HepG2 (cell line): ENCODE results near the gene SLC29A3. TPM values are rescaled to one million over a fixed set of nuclear protein-coding genes. Genes with fewer than 3 reads are reported as not detected.

Source experiments
- ATAC-seq: fragments of 200-7000 bp; cut with Tn5 transposase; 3 replicates; pipeline ENCODE4 v1.9.1; 2020; ENCODE audit warnings: mild to moderate bottlenecking, moderate library complexity
- BruUV-seq: library from RNA; stranded (reverse); fragments of 400-500 nt; replicated peaks from 2 replicates; lab custom pipeline; 2021; lab: Mats Ljungman, UMichigan
- CTCF ChIA-PET: fragments of 300-600 bp; formaldehyde crosslinking; extraction: SDS; loops from one replicate; lab custom pipeline; 2021; ENCODE audit warnings: low total read pairs, inconsistent platforms, low intra/inter-chr PET ratio; lab: Yijun Ruan, JAX
- POLR2A ChIA-PET: fragments of 350-600 bp; sonication (Branson Sonifier 250); formaldehyde crosslinking; loops from one replicate; lab custom pipeline; 2020; ENCODE audit warnings: antibody characterized with exemption, inconsistent platforms; lab: Yijun Ruan, JAX
- DNase-seq: peaks from one replicate; pipeline ENCODE4 v3.0.0-alpha.2; 2015; ENCODE audit warnings: low spot score
- FAIRE-seq: peaks from 3 replicates; lab custom pipeline; 2011; peaks lifted over from hg19 to GRCh38; lab: Jason Lieb, UNC
- H2AFZ ChIP-seq: one replicate; pipeline ENCODE4 v1.6.1; 2011; ENCODE audit warnings: low read length, inconsistent platforms
- H3K27ac ChIP-seq: fragments of 300-600 bp; 3 replicates; pipeline ENCODE4 v1.8.0; 2011; ENCODE audit warnings: mixed run types, mild to moderate bottlenecking, mixed read lengths, low read length, inconsistent platforms; ENCODE audit not compliant: insufficient read depth; ENCODE audit errors: extremely low read length
- H3K27me3 ChIP-seq, 2 experiments: fragments of 200-600 bp in 1 of 2; 2 replicates in 1 of 2; 3 replicates in 1 of 2; pipeline versions ENCODE4 v1.6.0 to v1.8.0; 2011; ENCODE audit warnings: low read length in 2 of 2, mild to moderate bottlenecking in 2 of 2, moderate library complexity in 2 of 2, inconsistent platforms in 1 of 2; ENCODE audit not compliant: insufficient read depth in 2 of 2, control insufficient read depth in 1 of 2
- H3K36me3 ChIP-seq, 2 experiments: fragments of 200-600 bp in 1 of 2; replicated peaks in 1 of 2; 2 replicates in 1 of 2; 3 replicates in 1 of 2; pipeline versions ENCODE4 v1.5.1 to v1.8.0; 2011; ENCODE audit warnings: low read length in 2 of 2, inconsistent platforms in 1 of 2; ENCODE audit not compliant: insufficient read depth in 2 of 2, control insufficient read depth in 1 of 2
- H3K4me1 ChIP-seq: 2 replicates; pipeline ENCODE4 v1.5.1; 2012; ENCODE audit warnings: low read length, inconsistent platforms; ENCODE audit not compliant: insufficient read depth
- H3K4me2 ChIP-seq: 2 replicates; pipeline ENCODE4 v1.6.0; 2011; ENCODE audit warnings: low read depth, low read length, inconsistent platforms
- H3K4me3 ChIP-seq, 3 experiments: fragments of 200-600 bp in 1 of 3; sonication (generic), shearing (Covaris generic) in 1 of 3; replicated peaks in 1 of 3; 2 replicates each; pipeline ENCODE4 v1.5.1; 2011 to 2016; ENCODE audit warnings: low read length in 3 of 3, inconsistent platforms in 2 of 3, low read depth in 2 of 3, mild to moderate bottlenecking in 2 of 3, control low read depth in 1 of 3, mixed read lengths in 1 of 3; ENCODE audit not compliant: insufficient read depth in 1 of 3
- H3K79me2 ChIP-seq: one replicate; pipeline ENCODE4 v1.6.1; 2011; ENCODE audit warnings: low read length, inconsistent platforms; ENCODE audit not compliant: insufficient read depth
- H3K9ac ChIP-seq: 2 replicates; pipeline ENCODE4 v1.6.0; 2011; ENCODE audit warnings: mild to moderate bottlenecking, low read depth, low read length, inconsistent platforms; ENCODE audit not compliant: insufficient read depth
- H3K9me3 ChIP-seq: 2 replicates; pipeline ENCODE4 v1.5.1; 2012; ENCODE audit warnings: mild to moderate bottlenecking, low read length
- H4K20me1 ChIP-seq: 2 replicates; pipeline ENCODE4 v1.6.0; 2011; ENCODE audit warnings: inconsistent platforms, mild to moderate bottlenecking, low read length, moderate library complexity; ENCODE audit not compliant: insufficient read depth
- JUNB ChIP-seq: sonication (generic); formaldehyde crosslinking; IDR thresholded peaks from 2 replicates; pipeline ENCODE4 v1.8.0; 2022; ENCODE audit warnings: missing genetic modification reagents, mild to moderate bottlenecking, borderline replicate concordance
- KLF11 ChIP-seq: IDR thresholded peaks from 2 replicates; pipeline ENCODE4 v1.6.1; 2016; ENCODE audit warnings: missing compliant biosample characterization
- LCORL ChIP-seq, 2 experiments: fragments of 450-650 bp in 1 of 2; sonication (generic) in 1 of 2; formaldehyde crosslinking in 1 of 2; IDR thresholded peaks; 2 replicates each; pipeline versions ENCODE4 v1.5.0 to v1.6.1; 2017 to 2020; ENCODE audit warnings: antibody characterized with exemption in 1 of 2, missing genetic modification reagents in 1 of 2
- MAFF ChIP-seq: IDR thresholded peaks from 2 replicates; pipeline ENCODE4 v1.6.1; 2011; ENCODE audit warnings: low read depth, low read length, improper control_type of control experiment
- MTA3 ChIP-seq: sonication (generic); formaldehyde crosslinking; IDR thresholded peaks from 2 replicates; pipeline ENCODE4 v1.4.0; 2020; ENCODE audit warnings: missing genetic modification reagents
- NFIC ChIP-seq: IDR thresholded peaks from 2 replicates; pipeline ENCODE4 v1.6.1; 2012; ENCODE audit warnings: mild to moderate bottlenecking, low read length, inconsistent platforms
- ZNF552 ChIP-seq: sonication (generic); formaldehyde crosslinking; IDR thresholded peaks from 2 replicates; pipeline ENCODE4 v1.9.0; 2022; ENCODE audit warnings: missing genetic modification reagents, mild to moderate bottlenecking, borderline replicate concordance
- ZNF644 ChIP-seq: IDR thresholded peaks from 2 replicates; pipeline ENCODE4 v1.6.1; 2016; ENCODE audit warnings: low read depth
- WGBS: methylation state at CpG from one replicate; pipeline ENCODE4 v1.1.6; 2017; ENCODE audit warnings: low lambda C conversion rate; 5-methylcytosine and 5-hydroxymethylcytosine counted together
- in situ Hi-C: cut with HindIII; loops from 2 replicates; pipeline ENCODE4 v1.10.0; 2017; ENCODE audit warnings: low pct_unique_long_range_greater_than_20kb; ENCODE audit not compliant: extremely low pct_ligation_motif_present
- intact Hi-C: fragments of 100-400 bp; cut with micrococcal nuclease; formaldehyde crosslinking; loops from one replicate; pipeline ENCODE4 v1.10.0; 2022; ENCODE audit not compliant: unreplicated experiment
- polyA plus RNA-seq, 8 experiments: library from polyadenylated mRNA; depleted of rRNA in 3 of 8; stranded (reverse) in 7 of 8; unstranded in 1 of 8; fragments of >200 nt; fragmentation: Illumina TruSeq in 4 of 8; extraction: Trizol in 4 of 8; gene quantifications; 2 replicates each; pipeline versions ENCODE4 v1.2.1 to v1.2.3, GENCODE V29; 2011 to 2016; ENCODE audit warnings: low read depth in 4 of 8, missing spikeins in 1 of 8, mixed read lengths in 1 of 8; ENCODE audit not compliant: insufficient read depth in 1 of 8
- total RNA-seq, 5 experiments: library from RNA; depleted of rRNA; stranded (reverse); fragments of >200 nt; fragmentation: Illumina TruSeq; extraction: Trizol; gene quantifications; 2 replicates each; pipeline ENCODE4 v1.2.3, GENCODE V29; 2016; ENCODE audit warnings: low read depth in 1 of 5
- TF ChIP-seq, protein P1 (sequence below): conservative IDR thresholded peaks from 2 replicates; pipeline ENCODE4 v1.6.1; 2018; ENCODE audit warnings: missing genetic modification reagents

The SLC29A3 gene
- total and polyA plus RNA-seq, 2 of the 13 experiments (the other 11 are each of a cell fraction or from before 2014, with no cell fraction given), result 8.6 to 11.8 TPM

DNA sequence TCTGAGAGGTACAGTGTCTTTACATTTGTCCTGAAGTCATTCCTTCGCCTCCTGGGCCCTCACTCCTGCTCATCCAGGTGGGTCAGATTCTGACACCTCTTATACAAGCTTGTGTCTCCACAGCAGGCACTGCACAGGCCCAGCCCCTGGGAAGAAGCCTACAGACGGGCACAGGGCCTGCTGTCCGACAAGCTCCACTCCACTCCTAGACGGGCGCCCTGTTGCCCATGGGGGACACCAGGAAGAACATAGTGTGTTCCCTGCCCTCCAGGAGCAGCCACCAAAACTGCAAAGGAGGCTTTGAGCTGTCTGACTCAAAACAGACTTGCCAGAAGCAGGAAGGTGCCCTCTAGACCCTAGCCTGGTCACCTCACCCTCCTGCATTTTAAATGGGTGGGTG, 45.6 kb upstream of the SLC29A3 start:
- DNase-seq (no peak), FAIRE-seq (no peak), ATAC-seq (no peak)
- Histone ChIP-seq H2AFZ (no peak overlapping the region), H3K27me3 (peaks cover 3 to 8% of the 10 kb centered on the region in 2 experiments; a peak in 3 of 5 replicates), H3K9me3 (no peaks in the 10 kb centered on the region), H3K79me2 (no peaks in the 10 kb centered on the region), H3K9ac (no peak overlapping the region), H3K4me2 (no peak overlapping the region), H3K4me1 (no peaks in the 10 kb centered on the region), H3K27ac (no peak overlapping the region), H3K4me3 (no peak overlapping the region), H4K20me1 (no peaks in the 10 kb centered on the region), H3K36me3 (no peaks in the 10 kb centered on the region)
- in situ Hi-C loops, result no loop called here
- TF ChIP-seq, protein P1, sequence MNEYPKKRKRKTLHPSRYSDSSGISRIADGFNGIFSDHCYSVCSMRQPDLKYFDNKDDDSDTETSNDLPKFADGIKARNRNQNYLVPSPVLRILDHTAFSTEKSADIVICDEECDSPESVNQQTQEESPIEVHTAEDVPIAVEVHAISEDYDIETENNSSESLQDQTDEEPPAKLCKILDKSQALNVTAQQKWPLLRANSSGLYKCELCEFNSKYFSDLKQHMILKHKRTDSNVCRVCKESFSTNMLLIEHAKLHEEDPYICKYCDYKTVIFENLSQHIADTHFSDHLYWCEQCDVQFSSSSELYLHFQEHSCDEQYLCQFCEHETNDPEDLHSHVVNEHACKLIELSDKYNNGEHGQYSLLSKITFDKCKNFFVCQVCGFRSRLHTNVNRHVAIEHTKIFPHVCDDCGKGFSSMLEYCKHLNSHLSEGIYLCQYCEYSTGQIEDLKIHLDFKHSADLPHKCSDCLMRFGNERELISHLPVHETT (CRISPR knock-in tag), result no peak
- TF ChIP-seq JUNB (CRISPR knock-in tag) (no peak), NFIC (no peak), ZNF552 (no peak), MTA3 (CRISPR knock-in tag) (no peak), LCORL (IDR thresholded peaks at IDR 0.05) (no peak), LCORL (CRISPR knock-in tag; IDR thresholded peaks at IDR 0.05) (no peak), MAFF (no peak), KLF11 (CRISPR knock-in tag) (no peak), ZNF644 (no peak)
- POLR2A ChIA-PET, result no interaction called here
- intact Hi-C loops, result no loop called here
- BruUV-seq, result no TSS peak
- CTCF ChIA-PET, result no interaction called here
- WGBS, result 0% methylated on average over 1 of the region's 5 CpGs
